HS-5 (cell line): ENCODE results near the gene CCDC179.

Experiments
- DNase-seq: peaks from one replicate; pipeline ENCODE4 v3.0.0-alpha.2; 2012; ENCODE audit warnings: low read depth

Gene CCDC179

GRCh38 chr11:22807855-22808570 lies 52.3 kb downstream of the CCDC179 start:
- DNase-seq: peak; percentile 54

DNA sequence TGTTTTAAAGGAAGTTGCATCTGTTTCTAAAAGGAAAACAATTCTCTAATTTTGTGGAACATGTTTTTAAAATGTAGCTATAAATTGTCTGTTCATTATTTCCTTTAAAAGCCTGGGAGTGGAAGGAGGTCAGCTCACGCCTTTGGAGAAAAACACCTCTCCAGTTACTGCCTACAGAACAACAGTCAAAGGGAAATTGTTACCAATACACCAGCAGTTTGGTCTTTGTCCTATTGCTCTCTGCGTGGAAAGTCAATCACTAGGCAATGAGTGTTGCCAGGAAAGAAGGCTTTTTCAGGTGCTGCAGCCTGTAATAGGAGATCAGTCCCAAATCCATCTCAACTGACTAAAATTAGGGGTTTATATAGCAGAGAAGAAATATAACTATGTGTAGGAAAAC lies 52.9 kb downstream of the CCDC179 start:
- no peak for DNase-seq

GRCh38 chr11:22802861-22803260 lies 57.4 kb downstream of the CCDC179 start:
- no peak for DNase-seq

DNA sequence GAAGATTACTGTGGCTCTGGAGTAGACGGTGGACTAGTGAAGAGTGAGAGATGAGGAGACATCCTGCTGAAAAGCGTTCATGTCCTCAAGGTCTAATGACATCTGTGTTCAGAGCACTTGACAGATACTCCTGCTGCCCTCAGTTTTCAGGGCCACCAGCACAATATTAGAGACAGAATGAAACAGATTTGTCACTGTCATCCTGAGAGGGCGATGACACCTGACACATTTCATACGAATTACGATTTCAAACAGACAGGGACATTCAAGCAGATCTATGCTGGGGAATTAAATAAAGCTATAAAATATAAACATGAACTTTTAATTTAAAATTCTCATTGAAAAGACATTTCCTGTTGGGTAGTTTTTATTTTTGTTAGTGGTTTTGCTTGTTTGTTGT lies 59.8 kb downstream of the CCDC179 start:
- no peak for DNase-seq

DNA sequence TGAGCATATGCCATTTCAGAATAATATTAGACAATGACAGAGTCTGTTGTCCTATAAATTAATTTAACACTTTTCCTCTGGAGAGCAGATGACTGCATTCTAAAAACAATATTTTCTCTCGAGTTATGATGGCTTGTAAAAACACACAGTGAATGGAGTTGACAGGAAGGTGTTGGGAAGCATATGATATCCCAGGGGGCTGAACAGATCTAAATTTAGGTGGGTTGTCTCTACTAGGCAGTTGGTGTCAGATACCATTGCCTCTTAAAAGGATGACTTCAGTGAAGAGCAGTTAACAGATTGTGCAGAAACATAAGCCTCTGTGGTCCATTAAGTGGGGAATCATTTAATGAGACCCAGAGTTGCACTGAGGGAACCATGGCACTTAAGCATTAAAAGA lies 61.4 kb downstream of the CCDC179 start:
- DNase-seq: no peak

DNA sequence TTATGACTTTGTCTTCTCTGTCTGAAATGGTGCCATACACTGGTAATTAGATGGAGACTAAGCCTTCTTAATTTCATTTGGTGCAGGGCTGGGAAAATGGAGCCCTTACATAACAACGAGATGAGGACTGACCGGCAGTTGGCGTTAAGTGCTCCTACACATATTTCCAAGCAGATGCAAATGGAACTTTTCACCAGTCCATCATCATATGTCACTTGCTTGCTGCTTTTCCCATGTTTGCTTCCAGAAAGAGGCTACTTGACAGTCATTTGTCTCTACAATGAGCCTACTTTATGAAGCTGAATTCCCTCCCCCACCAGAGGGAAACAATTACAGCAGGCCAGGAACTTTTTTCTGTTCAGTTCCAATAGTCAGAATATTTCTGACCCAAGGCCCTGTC lies 63.2 kb downstream of the CCDC179 start:
- no peak for DNase-seq
